Liver (tissue), 9 donors: ENCODE results near the gene SNX9. TPM values are rescaled to one million over a fixed set of nuclear protein-coding genes. Genes with fewer than 3 reads are reported as not detected.

Source experiments
- DNase-seq: peaks from one replicate; pipeline ENCODE4 v3.0.0-alpha.2; 2017; ENCODE audit warnings: low spot score
- H3K27ac ChIP-seq, 2 donors: one replicate each; pipeline ENCODE4 v1.7.0; 2013; ENCODE audit warnings: inconsistent platforms in 2 of 2, low read length in 2 of 2, control low read depth in 1 of 2, low read depth in 1 of 2, mild to moderate bottlenecking in 1 of 2
- H3K27me3 ChIP-seq, 4 donors: one replicate each; pipeline versions ENCODE4 v1.6.1 to v1.7.0; 2013; ENCODE audit warnings: low read length in 3 of 4, inconsistent platforms in 1 of 4, mild to moderate bottlenecking in 1 of 4, moderate library complexity in 1 of 4; ENCODE audit not compliant: control insufficient read depth in 4 of 4, insufficient read depth in 4 of 4
- H3K36me3 ChIP-seq, 4 donors: one replicate each; pipeline versions ENCODE4 v1.6.1 to v1.7.0; 2013; ENCODE audit warnings: low read length in 3 of 4, mild to moderate bottlenecking in 3 of 4, low read depth in 1 of 4, moderate library complexity in 1 of 4; ENCODE audit not compliant: control insufficient read depth in 4 of 4, insufficient read depth in 3 of 4
- H3K4me1 ChIP-seq, 4 donors: one replicate each; pipeline versions ENCODE4 v1.6.1 to v1.7.0; 2013; ENCODE audit warnings: low read length in 3 of 4, mild to moderate bottlenecking in 3 of 4, moderate library complexity in 1 of 4; ENCODE audit not compliant: control insufficient read depth in 4 of 4, insufficient read depth in 4 of 4
- H3K4me3 ChIP-seq, 3 donors: one replicate each; pipeline versions ENCODE4 v1.6.1 to v1.7.0; 2013; ENCODE audit warnings: low read length in 3 of 3, control low read depth in 1 of 3, low read depth in 1 of 3, mild to moderate bottlenecking in 1 of 3
- H3K9ac ChIP-seq, 2 donors: one replicate each; pipeline ENCODE4 v1.7.0; 2013; ENCODE audit warnings: low read length in 2 of 2, mild to moderate bottlenecking in 2 of 2, moderate library complexity in 2 of 2, control low read depth in 1 of 2, low read depth in 1 of 2
- H3K9me3 ChIP-seq, 4 donors: one replicate each; pipeline versions ENCODE4 v1.6.1 to v1.7.0; 2013; ENCODE audit warnings: low read length in 3 of 4; ENCODE audit not compliant: control insufficient read depth in 4 of 4
- CTCF ChIP-seq: fragments of 150-350 bp; IDR thresholded peaks from 2 replicates; pipeline ENCODE4 v1.5.1; 2017; ENCODE audit warnings: improper control_type of control experiment, low read depth, low read length; ENCODE audit not compliant: missing input control
- EGR1 ChIP-seq, 2 donors: IDR thresholded peaks; 2 replicates each; pipeline ENCODE4 v1.6.1; 2016 to 2018; ENCODE audit warnings: antibody characterized with exemption in 2 of 2, low read depth in 2 of 2
- FOXA1 ChIP-seq: IDR thresholded peaks from 2 replicates; pipeline ENCODE4 v1.6.1; 2016; ENCODE audit warnings: antibody characterized with exemption
- FOXA2 ChIP-seq: IDR thresholded peaks from 2 replicates; pipeline ENCODE4 v1.6.1; 2016; ENCODE audit warnings: antibody characterized with exemption
- GABPA ChIP-seq, 2 donors: IDR thresholded peaks in 1 of 2; conservative IDR thresholded peaks in 1 of 2; 2 replicates each; pipeline ENCODE4 v1.6.1; 2016; ENCODE audit warnings: antibody characterized with exemption in 2 of 2, mild to moderate bottlenecking in 1 of 2, moderate library complexity in 1 of 2
- HNF4G ChIP-seq: IDR thresholded peaks from 2 replicates; pipeline ENCODE4 v1.6.1; 2016; ENCODE audit warnings: antibody characterized with exemption
- JUND ChIP-seq, 2 donors: IDR thresholded peaks; 2 replicates each; pipeline ENCODE4 v1.6.1; 2016; ENCODE audit warnings: antibody characterized with exemption in 2 of 2
- MAX ChIP-seq: IDR thresholded peaks from 2 replicates; pipeline ENCODE4 v1.6.1; 2016; ENCODE audit warnings: antibody characterized with exemption
- NR2F2 ChIP-seq: IDR thresholded peaks from 2 replicates; pipeline ENCODE4 v1.6.1; 2016; ENCODE audit warnings: antibody characterized with exemption
- REST ChIP-seq: IDR thresholded peaks from 2 replicates; pipeline ENCODE4 v1.6.1; 2016; ENCODE audit warnings: antibody characterized with exemption, mild to moderate bottlenecking
- RXRA ChIP-seq, 2 donors: IDR thresholded peaks; 2 replicates each; pipeline ENCODE4 v1.6.1; 2017 to 2018; ENCODE audit warnings: antibody characterized with exemption in 2 of 2, mild to moderate bottlenecking in 1 of 2
- SP1 ChIP-seq: IDR thresholded peaks from 2 replicates; pipeline ENCODE4 v1.6.1; 2018; ENCODE audit warnings: antibody characterized with exemption, mild to moderate bottlenecking
- TAF1 ChIP-seq: conservative IDR thresholded peaks from 2 replicates; pipeline ENCODE4 v1.6.1; 2016; ENCODE audit warnings: antibody characterized with exemption, mild to moderate bottlenecking
- YY1 ChIP-seq: IDR thresholded peaks from 2 replicates; pipeline ENCODE4 v1.6.1; 2016; ENCODE audit warnings: antibody characterized with exemption, mild to moderate bottlenecking
- ZBTB33 ChIP-seq: IDR thresholded peaks from 2 replicates; pipeline ENCODE4 v1.6.1; 2016; ENCODE audit warnings: antibody characterized with exemption
- WGBS: extraction: QIAGEN DNeasy Blood & Tissue Kit; methylation state at CpG from one replicate; pipeline ENCODE4 v1.1.7; 2013; 5-methylcytosine and 5-hydroxymethylcytosine counted together
- polyA plus RNA-seq, 2 donors: library from polyadenylated mRNA; stranded (reverse) in 1 of 2; unstranded in 1 of 2; fragments of 200-250 nt in 1 of 2; fragments of >200 nt in 1 of 2; fragmentation: Nextera tagmentation in 1 of 2; extraction: Ambion mirVana in 1 of 2; gene quantifications; one replicate each; pipeline versions ENCODE4 v1.2.1 to v1.2.3, GENCODE V29; 2013 to 2015
- total RNA-seq, 2 donors: library from RNA; depleted of rRNA; stranded (reverse); fragments of >200 nt; gene quantifications; one replicate each; pipeline ENCODE4 v1.2.3, GENCODE V29; 2014
- TF ChIP-seq, protein P1 (sequence below): IDR thresholded peaks from 2 replicates; pipeline ENCODE4 v1.6.1; 2016; ENCODE audit warnings: antibody characterized with exemption
- donor health status: healthy.
- donor health status: healthy.
- donor health status: healthy.
- donor health status: healthy.
- donor health status: healthy.

Gene SNX9
- total and polyA plus RNA-seq, 4 donors, result 16.4 to 31.0 (median 22.3) TPM

DNA sequence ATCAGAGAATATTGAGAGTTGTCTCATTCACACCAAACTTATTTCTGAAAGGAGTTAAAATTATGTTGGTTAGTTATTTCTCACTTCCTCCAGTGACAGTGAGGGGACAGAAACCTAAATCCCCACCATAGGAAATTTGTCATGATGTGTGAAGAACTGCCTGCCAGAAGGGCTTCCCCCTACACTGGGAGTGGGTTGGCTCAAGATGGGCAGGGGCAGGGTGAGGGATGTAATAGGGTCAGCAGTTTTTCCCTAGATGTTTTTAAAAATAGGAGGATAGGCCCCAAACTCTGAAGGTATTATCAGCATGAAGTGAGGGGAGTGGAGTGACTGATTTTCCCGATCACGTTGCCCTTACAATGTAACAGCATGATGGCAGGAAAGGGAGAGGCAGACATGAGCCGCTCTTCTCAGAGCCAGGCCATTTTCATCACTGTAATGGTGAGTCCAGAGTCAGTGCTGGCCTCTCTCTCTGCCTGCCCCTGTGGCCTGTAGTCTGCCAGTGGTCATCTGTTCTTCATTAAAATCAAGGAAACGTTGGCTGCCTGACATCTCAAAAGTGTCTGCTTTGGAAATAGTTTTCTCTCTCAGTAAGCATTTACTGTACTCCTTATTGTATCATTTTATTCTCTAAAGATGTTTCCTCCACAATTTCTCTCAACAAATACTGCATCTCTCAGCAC, 98.8 kb downstream of the SNX9 start:
- Histone ChIP-seq H3K27ac (no peak overlapping the region), H3K36me3 (peaks cover 2 to 36% (median 34%) of the 10 kb centered on the region in 4 donors), H3K9me3 (no peaks in the 10 kb centered on the region), H3K4me3 (no peak overlapping the region), H3K27me3 (no peaks in the 10 kb centered on the region), H3K9ac (no peak overlapping the region), H3K4me1 (no peaks in the 10 kb centered on the region)
- TF ChIP-seq, protein P1, sequence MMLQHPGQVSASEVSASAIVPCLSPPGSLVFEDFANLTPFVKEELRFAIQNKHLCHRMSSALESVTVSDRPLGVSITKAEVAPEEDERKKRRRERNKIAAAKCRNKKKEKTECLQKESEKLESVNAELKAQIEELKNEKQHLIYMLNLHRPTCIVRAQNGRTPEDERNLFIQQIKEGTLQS, result no peak
- TF ChIP-seq NR2F2 (no peak), CTCF (no peak), FOXA2 (no peak), EGR1 (IDR thresholded peaks at IDR 0.05; ENCODE audit: low read depth in 2 of 2) (no peak), REST (no peak), RXRA (IDR thresholded peaks at IDR 0.05) (no peak), YY1 (no peak), HNF4G (no peak), SP1 (no peak), MAX (no peak)
- DNase-seq, result no peak
- 89% methylated on average over 4 of the region's 4 CpGs for WGBS

DNA sequence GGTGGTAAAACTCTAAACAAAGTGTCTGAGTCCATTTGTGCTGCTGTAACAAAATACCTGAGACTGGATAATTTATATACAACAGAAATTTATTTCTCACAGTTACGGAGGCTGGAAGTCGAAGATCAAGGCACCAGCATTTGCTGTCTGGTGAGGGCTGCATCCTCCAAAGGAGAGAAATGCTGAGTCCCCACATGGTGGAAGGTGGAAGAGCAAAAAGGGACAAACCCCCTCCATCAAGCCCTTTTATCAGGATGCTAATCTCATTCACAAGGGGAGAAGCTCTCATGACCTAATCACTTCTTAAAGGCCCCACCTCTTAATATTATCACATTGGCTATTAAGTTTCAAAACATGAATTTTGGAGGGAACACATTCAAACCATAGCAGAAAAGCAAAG, 102.7 kb downstream of the SNX9 start:
- no peak for DNase-seq
- Histone ChIP-seq H3K36me3 (peaks cover 4 to 51% (median 44%) of the 10 kb centered on the region in 4 donors), H3K27me3 (no peaks in the 10 kb centered on the region), H3K9me3 (no peaks in the 10 kb centered on the region), H3K9ac (no peak overlapping the region), H3K27ac (no peak overlapping the region), H3K4me1 (no peaks in the 10 kb centered on the region), H3K4me3 (no peak overlapping the region)
- TF ChIP-seq YY1, result no peak
- no peak for TF ChIP-seq CTCF
- TF ChIP-seq SP1, result no peak
- TF ChIP-seq RXRA (IDR thresholded peaks at IDR 0.05), result no peak
- TF ChIP-seq HNF4G, result no peak
- no peak for TF ChIP-seq ZBTB33
- no peak for TF ChIP-seq REST
- no peak for TF ChIP-seq EGR1 (IDR thresholded peaks at IDR 0.05; ENCODE audit: low read depth in 2 of 2)
- TF ChIP-seq JUND (IDR thresholded peaks at IDR 0.05), result no peak
- TF ChIP-seq, protein P1, result no peak
- no peak for TF ChIP-seq GABPA (IDR thresholded peaks at IDR 0.05 in 1 of 2, conservative IDR thresholded peaks at IDR 0.05 in 1 of 2)
- TF ChIP-seq TAF1, result no peak
- no peak for TF ChIP-seq FOXA1
- TF ChIP-seq MAX, result no peak
- 98% methylated on average over 2 of the region's 2 CpGs for WGBS
